Activated CD4-positive, alpha-beta T cell treated with anti-CD3 and anti-CD28 coated beads, Interleukin-2, amount 10 ng/mL, durations not matched to agents 24 days and 14 days (primary cell): ENCODE results near the gene NAB2. TPM values are rescaled to one million over a fixed set of nuclear protein-coding genes. Genes with fewer than 3 reads are reported as not detected.

Experiments
- DNase-seq: peaks from one replicate; pipeline ENCODE4 v3.0.0; 2022
- H3K27ac Mint-ChIP-seq: one replicate; pipeline ENCODE4 v1.8.0; 2022; ENCODE audit warnings: mild to moderate bottlenecking, mixed read lengths
- H3K27me3 Mint-ChIP-seq: one replicate; pipeline ENCODE4 v1.8.0; 2022; ENCODE audit warnings: mixed read lengths
- H3K36me3 Mint-ChIP-seq: one replicate; pipeline ENCODE4 v1.8.0; 2022; ENCODE audit warnings: low read depth, mild to moderate bottlenecking, mixed read lengths
- H3K4me1 Mint-ChIP-seq: one replicate; pipeline ENCODE4 v1.8.0; 2021; ENCODE audit warnings: mixed read lengths
- H3K4me3 Mint-ChIP-seq: one replicate; pipeline ENCODE4 v1.8.0; 2022; ENCODE audit warnings: mild to moderate bottlenecking, moderate library complexity, mixed read lengths
- H3K9me3 Mint-ChIP-seq: one replicate; pipeline ENCODE4 v1.8.0; 2021; ENCODE audit warnings: mixed read lengths
- intact Hi-C: fragments of 100-400 bp; cut with micrococcal nuclease; formaldehyde crosslinking; loops from one replicate; pipeline ENCODE4 v1.15.1; 2023
- total RNA-seq: library from RNA; stranded (reverse); gene quantifications from 2 replicates; pipeline ENCODE4 v1.2.3, GENCODE V29; 2022

Gene NAB2, protein sequence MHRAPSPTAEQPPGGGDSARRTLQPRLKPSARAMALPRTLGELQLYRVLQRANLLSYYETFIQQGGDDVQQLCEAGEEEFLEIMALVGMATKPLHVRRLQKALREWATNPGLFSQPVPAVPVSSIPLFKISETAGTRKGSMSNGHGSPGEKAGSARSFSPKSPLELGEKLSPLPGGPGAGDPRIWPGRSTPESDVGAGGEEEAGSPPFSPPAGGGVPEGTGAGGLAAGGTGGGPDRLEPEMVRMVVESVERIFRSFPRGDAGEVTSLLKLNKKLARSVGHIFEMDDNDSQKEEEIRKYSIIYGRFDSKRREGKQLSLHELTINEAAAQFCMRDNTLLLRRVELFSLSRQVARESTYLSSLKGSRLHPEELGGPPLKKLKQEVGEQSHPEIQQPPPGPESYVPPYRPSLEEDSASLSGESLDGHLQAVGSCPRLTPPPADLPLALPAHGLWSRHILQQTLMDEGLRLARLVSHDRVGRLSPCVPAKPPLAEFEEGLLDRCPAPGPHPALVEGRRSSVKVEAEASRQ
- 70.5 and 76.7 TPM in 2 replicates for total RNA-seq

- peaks cover 68% of the 10 kb centered on the region for H3K4me1 Mint-ChIP-seq
- H3K27me3 Mint-ChIP-seq = no peaks in the 10 kb centered on the region
- H3K36me3 Mint-ChIP-seq = peaks cover 39% of the 10 kb centered on the region
- H3K9me3 Mint-ChIP-seq = no peaks in the 10 kb centered on the region
- peak within 1 kb of the TSS; percentile 96 for H3K4me3 Mint-ChIP-seq
- intact Hi-C loops = loop anchor here (1.0 to 5.0 kb wide), 4 partner anchors 19 to 451 kb away; no protein-coding TSS in a partner anchor
- DNase-seq = peak; percentile 98
- peak within 1 kb of the TSS; percentile 97 for H3K27ac Mint-ChIP-seq
Measured at GRCh38 chr12:57088354-57089270, at the start of gene NAB2. TSS of gene NAB2 (plus strand) at chr12:57089114. CDS start at chr12:57089272, 158 bp downstream.

DNA sequence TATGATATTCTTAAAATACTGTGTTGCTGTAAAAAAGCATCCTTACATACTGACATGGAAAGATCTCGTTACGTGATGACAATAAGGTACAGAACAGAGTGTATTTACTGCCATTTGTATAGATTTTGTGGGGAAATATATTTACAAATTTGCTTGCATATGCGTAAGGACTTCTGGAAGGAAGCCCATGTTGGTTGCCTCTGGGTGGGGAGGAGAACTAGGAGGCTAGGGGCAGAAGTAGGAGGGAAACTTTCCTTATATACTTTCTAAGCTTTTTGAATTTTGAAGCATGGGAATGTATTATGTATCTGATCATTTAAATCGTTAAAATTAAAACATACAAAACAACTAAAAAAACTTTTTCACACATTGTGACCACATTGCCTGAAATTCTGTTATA lies 48.7 kb upstream of the NAB2 start:
- Mint-ChIP-seq H3K4me3 (no peak overlapping the region), H3K27me3 (no peaks in the 10 kb centered on the region), H3K4me1 (peaks cover 2% of the 10 kb centered on the region), H3K36me3 (no peaks in the 10 kb centered on the region), H3K27ac (no peak overlapping the region), H3K9me3 (no peaks in the 10 kb centered on the region)
- intact Hi-C loops = no loop called here
- DNase-seq = no peak

- Mint-ChIP-seq H3K4me3 (no peak overlapping the region), H3K9me3 (no peaks in the 10 kb centered on the region), H3K27me3 (no peaks in the 10 kb centered on the region), H3K27ac (no peak overlapping the region), H3K4me1 (peaks cover 4% of the 10 kb centered on the region), H3K36me3 (no peaks in the 10 kb centered on the region)
- intact Hi-C loops = no loop called here
- no peak for DNase-seq
Measured at GRCh38 chr12:57040750-57041149, 48.2 kb upstream of the NAB2 start.

DNA sequence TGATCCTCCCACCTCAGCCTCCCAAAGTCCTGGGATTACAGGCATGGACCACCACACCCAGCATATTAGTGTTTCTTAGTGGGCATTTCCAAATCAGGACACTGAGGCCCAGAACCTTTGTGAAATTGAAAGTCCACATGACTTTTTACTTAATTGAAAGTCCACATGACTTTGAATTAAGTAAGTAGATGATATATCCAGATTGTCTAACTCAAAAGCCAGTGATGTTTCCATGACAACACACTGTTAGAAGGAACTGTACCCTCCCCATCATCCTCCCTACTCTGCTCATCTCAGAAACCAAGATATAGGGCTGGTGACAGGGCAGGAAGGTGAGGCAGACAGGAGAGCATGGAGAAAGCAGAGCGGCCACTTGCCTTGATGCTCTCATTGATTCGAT lies 46.2 kb upstream of the NAB2 start:
- H3K4me1 Mint-ChIP-seq = peaks cover 24% of the 10 kb centered on the region
- no peak for DNase-seq
- intact Hi-C loops = no loop called here
- H3K27me3 Mint-ChIP-seq = no peaks in the 10 kb centered on the region
- H3K4me3 Mint-ChIP-seq = no peak overlapping the region
- H3K36me3 Mint-ChIP-seq = no peaks in the 10 kb centered on the region
- no peaks in the 10 kb centered on the region for H3K9me3 Mint-ChIP-seq
- no peak overlapping the region for H3K27ac Mint-ChIP-seq

GRCh38 chr12:57044468-57044867 lies 44.4 kb upstream of the NAB2 start:
- H3K9me3 Mint-ChIP-seq = no peaks in the 10 kb centered on the region
- no peaks in the 10 kb centered on the region for H3K27me3 Mint-ChIP-seq
- no peaks in the 10 kb centered on the region for H3K36me3 Mint-ChIP-seq
- no peak for DNase-seq
- no peak overlapping the region for H3K27ac Mint-ChIP-seq
- intact Hi-C loops = no loop called here
- H3K4me1 Mint-ChIP-seq = peaks cover 31% of the 10 kb centered on the region
- H3K4me3 Mint-ChIP-seq = no peak overlapping the region

DNA sequence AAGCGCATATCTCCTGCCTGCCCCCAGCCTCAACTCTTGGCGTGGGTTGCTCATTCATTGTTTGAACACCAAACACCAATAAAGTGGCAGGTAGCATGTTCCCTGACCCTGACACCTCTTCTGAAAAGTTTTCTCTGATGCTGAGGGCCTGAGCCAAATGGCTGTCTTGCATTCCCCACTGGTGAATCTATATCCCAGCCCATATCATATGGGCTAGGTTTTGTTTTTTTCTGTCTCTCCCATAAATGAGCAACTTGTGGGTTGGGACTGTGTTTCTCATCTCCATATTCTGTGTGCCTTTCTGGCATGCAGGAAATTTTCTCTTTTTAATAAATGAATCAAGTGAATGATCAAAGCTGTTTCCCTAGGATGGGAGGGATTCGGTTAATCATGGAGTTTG lies 44.0 kb upstream of the NAB2 start:
- H3K4me3 Mint-ChIP-seq = no peak overlapping the region
- H3K36me3 Mint-ChIP-seq = no peaks in the 10 kb centered on the region
- no peaks in the 10 kb centered on the region for H3K9me3 Mint-ChIP-seq
- H3K27me3 Mint-ChIP-seq = no peaks in the 10 kb centered on the region
- intact Hi-C loops = loop anchor here (5.0 kb wide), 1 partner anchor 33 kb away; no protein-coding TSS in a partner anchor
- peaks cover 31% of the 10 kb centered on the region for H3K4me1 Mint-ChIP-seq
- H3K27ac Mint-ChIP-seq = no peak overlapping the region
- DNase-seq = no peak

GRCh38 chr12:57046086-57046791 lies 42.7 kb upstream of the NAB2 start:
- no peaks in the 10 kb centered on the region for H3K9me3 Mint-ChIP-seq
- peaks cover 34% of the 10 kb centered on the region for H3K4me1 Mint-ChIP-seq
- no peaks in the 10 kb centered on the region for H3K36me3 Mint-ChIP-seq
- H3K27me3 Mint-ChIP-seq = no peaks in the 10 kb centered on the region
- DNase-seq = no peak
- intact Hi-C loops = loop anchor here (2.0 to 5.0 kb wide), 2 partner anchors 15 to 34 kb away; no protein-coding TSS in a partner anchor
- H3K4me3 Mint-ChIP-seq = peak overlapping the region; percentile 65
- peak overlapping the region; percentile 9 for H3K27ac Mint-ChIP-seq

DNA sequence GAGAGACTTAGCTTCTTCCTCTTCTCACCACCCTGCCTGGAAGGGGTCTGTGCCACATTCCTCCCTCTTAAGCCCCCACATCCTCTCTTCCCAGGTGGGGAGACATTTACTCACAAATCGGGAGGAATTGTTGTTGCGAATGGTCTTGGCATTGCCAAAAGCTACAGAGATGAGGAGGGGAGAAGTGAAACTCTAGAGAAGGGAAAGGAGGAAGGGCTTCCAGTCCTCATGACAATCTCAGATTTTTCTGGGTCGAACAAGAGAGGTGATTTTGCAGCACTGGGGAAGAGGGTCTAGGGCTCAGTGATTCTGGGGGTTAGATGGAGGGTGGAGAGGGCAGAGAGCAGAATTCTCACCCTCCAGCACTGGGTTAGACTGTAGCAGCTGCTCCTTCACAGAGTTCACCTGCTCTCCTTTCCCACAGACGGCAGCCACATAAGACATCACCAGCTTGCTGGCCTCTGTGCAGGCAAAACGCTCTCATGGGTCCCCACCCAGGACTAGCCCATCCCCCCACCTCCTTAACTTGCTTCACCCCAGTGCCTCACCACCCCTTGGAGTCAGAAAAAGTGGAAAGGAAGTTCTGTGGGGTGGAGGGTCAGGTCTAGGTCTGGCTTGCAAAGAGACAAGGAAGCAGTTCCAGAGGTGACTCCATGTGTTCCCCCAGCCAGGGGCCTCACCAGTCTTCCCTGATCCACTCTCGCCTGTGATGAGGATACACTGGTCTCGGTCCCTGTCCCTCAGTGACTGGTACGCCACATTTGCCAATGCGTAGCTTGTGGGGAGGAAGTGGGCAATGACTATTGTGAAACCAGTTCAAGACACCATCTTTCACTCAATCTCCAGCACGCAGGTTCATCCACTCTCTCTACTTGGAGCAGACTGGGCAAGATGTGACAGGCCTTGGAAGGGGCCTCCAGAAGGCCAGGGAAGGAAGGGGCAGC lies 41.7 kb upstream of the NAB2 start:
- intact Hi-C loops = loop anchor here (2.0 to 5.0 kb wide), 2 partner anchors 16 to 35 kb away; no protein-coding TSS in a partner anchor

GRCh38 chr12:57047981-57048380 lies 40.9 kb upstream of the NAB2 start:
- Mint-ChIP-seq H3K4me1 (peaks cover 34% of the 10 kb centered on the region), H3K4me3 (no peak overlapping the region), H3K27ac (peak overlapping the region; percentile 87), H3K36me3 (peaks cover 3% of the 10 kb centered on the region), H3K9me3 (no peaks in the 10 kb centered on the region), H3K27me3 (no peaks in the 10 kb centered on the region)
- intact Hi-C loops = loop anchor here (2.0 to 5.0 kb wide), 2 partner anchors 17 to 36 kb away; no protein-coding TSS in a partner anchor
- no peak for DNase-seq

More for the DNA sequence above, 41.7 kb upstream of the NAB2 start:
- DNase-seq = peak; percentile 85
- Mint-ChIP-seq H3K4me3 (peak overlapping the region; percentile 65), H3K36me3 (no peaks in the 10 kb centered on the region), H3K27ac (peak overlapping the region; percentile 87), H3K9me3 (no peaks in the 10 kb centered on the region), H3K27me3 (no peaks in the 10 kb centered on the region), H3K4me1 (peaks cover 34% of the 10 kb centered on the region)

DNA sequence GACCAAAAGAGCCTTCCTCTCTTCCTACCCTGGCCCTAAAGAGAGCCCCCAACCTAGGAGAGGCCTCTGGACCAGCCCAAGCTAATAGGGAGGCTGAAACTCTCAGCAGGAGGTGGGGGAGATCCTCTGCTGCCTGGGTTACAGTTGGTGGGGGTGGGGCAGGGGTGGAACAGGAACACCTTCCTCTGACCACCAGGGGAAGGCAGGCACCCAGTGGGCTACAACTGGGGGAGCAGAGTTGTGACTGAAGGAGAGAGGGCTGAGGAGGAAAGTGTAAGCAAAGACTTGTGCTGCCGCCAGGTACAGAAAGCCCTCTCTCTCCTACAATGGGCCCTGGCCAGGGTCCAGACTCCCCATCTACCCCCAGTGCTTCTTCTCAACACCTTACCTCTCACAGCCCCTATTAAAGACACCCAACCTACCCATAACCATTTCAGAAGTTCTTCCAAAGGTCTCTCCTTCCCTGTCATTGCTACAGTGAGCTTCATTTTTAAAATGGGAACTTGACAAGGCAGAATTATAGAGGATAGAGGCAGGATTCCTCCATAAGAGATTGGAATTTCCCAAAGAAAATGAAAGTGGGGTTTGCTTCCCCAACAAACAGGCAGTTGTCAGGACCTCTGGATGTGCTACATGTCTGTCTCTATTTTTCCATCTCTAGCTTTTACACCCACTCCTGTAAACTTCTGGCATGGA lies 40.3 kb upstream of the NAB2 start:
- Mint-ChIP-seq H3K9me3 (no peaks in the 10 kb centered on the region), H3K27me3 (no peaks in the 10 kb centered on the region), H3K4me3 (peak overlapping the region; percentile 11), H3K36me3 (peaks cover 9% of the 10 kb centered on the region), H3K27ac (no peak overlapping the region), H3K4me1 (peaks cover 34% of the 10 kb centered on the region)
- intact Hi-C loops = loop anchor here (5.0 kb wide), 1 partner anchor 36 kb away; no protein-coding TSS in a partner anchor
- no peak for DNase-seq

GRCh38 chr12:57049119-57049446 lies 39.8 kb upstream of the NAB2 start:
- H3K4me1 Mint-ChIP-seq = peaks cover 34% of the 10 kb centered on the region
- intact Hi-C loops = loop anchor here (5.0 kb wide), 1 partner anchor 37 kb away; no protein-coding TSS in a partner anchor

DNA sequence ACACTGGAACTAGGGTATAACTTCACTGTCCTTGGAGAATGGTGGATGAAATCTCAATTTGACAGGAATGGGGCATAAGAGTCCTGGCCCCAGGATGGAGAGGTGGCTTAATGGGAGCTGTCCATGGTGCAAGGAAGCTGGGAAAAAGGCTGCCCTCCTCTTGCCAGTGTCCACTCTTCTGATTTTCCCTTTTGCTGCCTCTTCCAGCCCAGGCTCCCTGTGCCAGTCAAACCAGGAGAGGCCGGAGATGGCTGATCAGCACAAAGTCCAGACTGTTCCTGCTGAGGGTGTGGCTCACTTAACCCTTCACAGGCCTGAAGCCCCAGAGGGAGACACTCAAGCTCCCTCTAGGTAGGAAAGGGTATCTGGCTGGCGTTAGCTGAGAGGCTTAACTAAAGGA lies 39.0 kb upstream of the NAB2 start, which contains the start of gene MYO1A:
Gene MYO1A (minus strand): TSS at position 240 of the 400 bp plus-strand sequence. CDS start 1,806 bp downstream, outside the sequence.
- H3K36me3 Mint-ChIP-seq = peaks cover 17% of the 10 kb centered on the region
- no peak within 1 kb of the TSS for H3K4me3 Mint-ChIP-seq
- intact Hi-C loops = loop anchor here (5.0 kb wide), 1 partner anchor 38 kb away; no protein-coding TSS in a partner anchor
- peaks cover 34% of the 10 kb centered on the region for H3K4me1 Mint-ChIP-seq
- no peaks in the 10 kb centered on the region for H3K27me3 Mint-ChIP-seq
- no peak for DNase-seq
- H3K9me3 Mint-ChIP-seq = peaks cover 4% of the 10 kb centered on the region
- no peak within 1 kb of the TSS for H3K27ac Mint-ChIP-seq

More at GRCh38 chr12:57049119-57049446, 39.8 kb upstream of the NAB2 start:
- Mint-ChIP-seq H3K27me3 (no peaks in the 10 kb centered on the region), H3K27ac (no peak overlapping the region), H3K36me3 (peaks cover 14% of the 10 kb centered on the region), H3K9me3 (peaks cover 3% of the 10 kb centered on the region), H3K4me3 (no peak overlapping the region)
- DNase-seq = no peak
